ENCODE measurements around the gene PPP6R1.

PPP6R1 gene

DNA sequence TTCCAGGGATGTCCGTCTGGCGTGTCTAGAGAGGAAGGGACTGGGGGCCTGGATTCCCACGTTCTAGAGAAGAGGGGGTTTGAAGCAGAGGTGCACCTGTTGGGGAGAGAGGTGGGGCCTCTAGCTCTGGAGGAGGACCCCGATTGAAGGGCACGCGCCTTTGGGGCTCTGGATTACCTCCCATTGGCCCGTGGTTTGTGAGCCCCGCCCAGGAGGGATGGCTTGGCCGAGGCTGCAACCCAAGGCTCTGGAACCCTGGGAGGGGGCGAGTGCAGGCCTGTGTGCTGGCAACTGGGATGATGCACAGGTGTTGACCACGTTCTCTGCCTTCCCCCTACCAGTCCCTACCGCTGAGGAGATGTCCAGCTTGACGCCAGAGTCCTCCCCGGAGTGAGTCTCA is 46.2 kb upstream of the PPP6R1 start:
- no peak for DNase-seq
- H3K36me3 ChIP-seq, result peaks cover 0 to 9% (median 6%) of the 10 kb centered on the region in 3 donors
- no peaks in the 10 kb centered on the region for H3K9me3 ChIP-seq
- peaks cover 0 to 6% (median 0%) of the 10 kb centered on the region in 4 donors for H3K4me1 ChIP-seq
- no peak overlapping the region for H3K27ac ChIP-seq
- intact Hi-C loops (cut with DNase I; ENCODE audit: low total_unique reads), result loop anchor here (5.0 kb wide), 2 partner anchors 37 to 77 kb away; partner anchors contain the start of gene TMEM238
- TF ChIP-seq CTCF (IDR thresholded peaks at IDR 0.05), result no peak
- H3K27me3 ChIP-seq, result no peaks in the 10 kb centered on the region
- no peak overlapping the region for H3K4me3 ChIP-seq

DNA sequence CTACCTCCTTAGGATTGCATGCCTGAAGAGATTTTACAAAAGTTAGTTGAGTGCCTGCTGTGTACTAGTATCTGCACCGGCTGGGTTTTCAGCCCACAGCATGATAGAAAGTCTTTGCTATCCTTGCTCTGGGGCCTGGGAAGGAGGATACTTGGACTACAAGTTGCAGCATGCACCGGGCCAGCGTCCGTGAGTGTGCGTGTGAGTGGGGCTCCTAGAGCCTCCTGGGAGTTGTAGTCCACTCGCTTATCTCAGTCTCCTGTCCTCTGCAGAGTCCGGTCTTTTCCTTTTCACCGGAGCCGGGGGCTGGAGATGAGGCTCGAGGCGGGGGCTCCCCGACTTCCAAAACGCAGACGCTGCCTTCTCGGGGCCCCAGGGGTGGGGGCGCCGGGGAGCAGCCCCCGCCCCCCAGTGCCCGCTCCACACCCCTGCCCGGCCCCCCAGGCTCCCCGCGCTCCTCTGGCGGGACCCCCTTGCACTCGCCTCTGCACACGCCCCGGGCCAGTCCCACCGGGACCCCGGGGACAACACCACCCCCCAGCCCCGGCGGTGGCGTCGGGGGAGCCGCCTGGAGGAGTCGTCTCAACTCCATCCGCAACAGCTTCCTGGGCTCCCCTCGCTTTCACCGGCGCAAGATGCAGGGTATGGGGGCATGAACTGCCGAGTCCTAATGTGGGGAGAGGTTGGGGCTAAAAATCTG is 45.6 kb upstream of the PPP6R1 start:
- H3K9me3 ChIP-seq, result no peaks in the 10 kb centered on the region
- no peak for TF ChIP-seq CTCF (IDR thresholded peaks at IDR 0.05)
- intact Hi-C loops (cut with DNase I; ENCODE audit: low total_unique reads), result loop anchor here (5.0 kb wide), 2 partner anchors 38 to 78 kb away; partner anchors contain the start of gene TMEM238
- no peak for DNase-seq
- H3K27me3 ChIP-seq, result peaks cover 0 to 2% of the 10 kb centered on the region in 2 donors
- H3K4me3 ChIP-seq, result no peak overlapping the region
- no peak overlapping the region for H3K27ac ChIP-seq
- peaks cover 0 to 9% (median 4%) of the 10 kb centered on the region in 3 donors for H3K36me3 ChIP-seq
- H3K4me1 ChIP-seq, result peaks cover 0 to 6% (median 0%) of the 10 kb centered on the region in 4 donors

DNA sequence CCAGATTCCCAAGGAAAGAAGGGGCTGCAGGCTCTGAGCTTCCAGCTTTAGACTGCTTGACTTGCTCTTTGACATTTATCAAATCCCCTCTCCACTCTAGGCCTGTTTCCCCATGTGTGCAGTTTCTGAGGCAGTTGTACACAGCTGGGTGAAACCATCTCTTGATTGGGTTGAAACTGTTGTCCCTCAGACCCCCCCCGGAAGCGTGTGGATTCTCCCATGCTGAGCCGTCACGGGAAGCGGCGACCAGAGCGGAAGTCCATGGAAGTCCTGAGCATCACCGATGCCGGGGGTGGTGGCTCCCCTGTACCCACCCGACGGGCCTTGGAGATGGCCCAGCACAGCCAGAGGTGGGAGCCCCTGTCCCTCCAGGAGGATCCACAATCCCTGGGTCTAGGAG is 44.7 kb upstream of the PPP6R1 start:
- H3K27me3 ChIP-seq, result peaks cover 0 to 2% of the 10 kb centered on the region in 2 donors
- intact Hi-C loops (cut with DNase I; ENCODE audit: low total_unique reads), result loop anchor here (5.0 kb wide), 2 partner anchors 39 to 79 kb away; partner anchors contain the start of gene TMEM238
- peaks cover 0 to 9% (median 0%) of the 10 kb centered on the region in 3 donors for H3K36me3 ChIP-seq
- H3K4me1 ChIP-seq, result peaks cover 0 to 6% (median 0%) of the 10 kb centered on the region in 4 donors
- H3K4me3 ChIP-seq, result no peak overlapping the region
- no peaks in the 10 kb centered on the region for H3K9me3 ChIP-seq
- no peak for TF ChIP-seq CTCF (IDR thresholded peaks at IDR 0.05)
- no peak overlapping the region for H3K27ac ChIP-seq
- DNase-seq, result no peak

GRCh38 chr19:55302318-55302703 is 43.5 kb upstream of the PPP6R1 start:
- no peak for TF ChIP-seq CTCF (IDR thresholded peaks at IDR 0.05)
- Histone ChIP-seq H3K27ac (no peak overlapping the region), H3K27me3 (peaks cover 0 to 2% of the 10 kb centered on the region in 2 donors), H3K9me3 (no peaks in the 10 kb centered on the region), H3K4me1 (peaks cover 0 to 6% (median 0%) of the 10 kb centered on the region in 4 donors), H3K4me3 (no peak overlapping the region), H3K36me3 (peaks cover 0 to 9% (median 0%) of the 10 kb centered on the region in 3 donors)
- no peak for DNase-seq
- intact Hi-C loops (cut with DNase I; ENCODE audit: low total_unique reads), result loop anchor here (5.0 kb wide), 2 partner anchors 40 to 80 kb away; partner anchors contain the start of gene TMEM238

- no peaks in the 10 kb centered on the region for H3K9me3 ChIP-seq
- H3K27me3 ChIP-seq, result peaks cover 0 to 2% of the 10 kb centered on the region in 2 donors
- peaks cover 0 to 7% (median 0%) of the 10 kb centered on the region in 3 donors for H3K36me3 ChIP-seq
- no peak overlapping the region for H3K27ac ChIP-seq
- peak; percentile 78 to 96 for TF ChIP-seq CTCF (IDR thresholded peaks at IDR 0.05)
- peak; percentile 74 to 85 for DNase-seq
- peak overlapping the region in 1 of 2 donors; percentile 34 for H3K4me3 ChIP-seq
- intact Hi-C loops (cut with DNase I; ENCODE audit: low total_unique reads), result loop anchor here (5.0 kb wide), 2 partner anchors 41 to 81 kb away; partner anchors contain the start of gene TMEM238
- H3K4me1 ChIP-seq, result peaks cover 0 to 6% (median 0%) of the 10 kb centered on the region in 4 donors
Measured at GRCh38 chr19:55301459-55302317, 42.9 kb upstream of the PPP6R1 start.

Measured in tibial artery (tissue), 4 donors.